ENCODE measurements around the gene GRB10. TPM values are rescaled to one million over a fixed set of nuclear protein-coding genes. Genes with fewer than 3 reads are reported as not detected.
"Not testable (repeated sequence)": the region's sequence is repeated elsewhere in the genome, so short reads cannot be mapped to it uniquely, and the experiment has no call there.

Gene GRB10
- total RNA-seq, 5 donors from 2014 or later (not counting 1 experiment from before 2014, with no cell fraction given): 7.1 to 11.1 (median 10.1) TPM

DNA sequence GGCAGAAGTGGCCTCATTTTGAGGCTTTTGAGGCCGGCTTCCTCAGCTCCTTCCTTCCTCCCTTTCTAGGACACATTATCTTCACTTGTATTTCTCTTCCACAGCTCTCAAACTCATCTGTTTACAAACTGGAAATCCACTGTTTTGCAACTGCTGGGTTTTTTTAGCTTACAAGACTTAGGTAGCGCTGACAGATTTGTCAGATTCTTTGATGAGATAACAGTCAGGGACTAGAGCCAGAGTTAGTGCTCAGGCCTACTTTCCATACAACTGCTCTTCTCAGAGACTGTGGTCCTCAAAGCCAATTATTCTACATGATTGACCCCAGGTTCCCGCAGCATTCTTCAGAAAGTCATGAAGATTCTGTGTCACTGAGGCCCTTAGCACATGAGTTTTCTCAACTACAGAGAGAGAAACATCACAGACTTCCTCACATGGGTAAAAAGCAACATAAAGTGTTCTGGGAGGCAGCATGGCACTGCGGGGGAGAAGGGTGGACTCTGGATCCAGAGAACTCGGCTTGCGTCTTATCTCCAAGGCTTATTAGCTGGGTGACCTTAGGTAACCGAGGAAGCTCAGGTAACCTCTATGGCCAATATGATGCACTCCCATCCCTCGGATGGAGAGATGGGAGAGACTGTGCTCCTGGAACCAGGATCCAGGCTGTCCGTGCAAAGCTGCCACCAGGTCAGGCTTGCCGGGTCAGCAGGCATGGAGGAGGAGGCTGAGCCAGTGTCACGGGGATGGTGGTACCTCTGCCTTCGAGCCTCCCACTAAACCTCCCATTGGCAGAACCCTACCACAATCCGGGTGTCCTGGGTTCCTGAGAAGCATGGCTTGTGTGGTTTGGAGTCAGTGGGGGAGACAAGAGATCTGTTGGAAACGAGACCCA is 228.0 kb downstream of the GRB10 start:
- Mint-ChIP-seq H3K36me3 (no peaks in the 10 kb centered on the region), H3K4me1 (no peaks in the 10 kb centered on the region), H3K27me3 (peaks cover 36 to 42% of the 10 kb centered on the region in 2 donors), H3K27ac (no peak overlapping the region), H3K4me3 (no peak overlapping the region), H3K9me3 (no peaks in the 10 kb centered on the region)
- Histone ChIP-seq H3K36me3 (ENCODE audit: control insufficient read depth in 2 of 2, extremely low read depth in 1 of 2, insufficient read depth in 1 of 2, low read length in 1 of 2) (no peaks in the 10 kb centered on the region), H3K4me3 (ENCODE audit: control insufficient read depth in 1 of 2, extremely low read depth in 1 of 2, low read length in 1 of 2) (no peak overlapping the region), H3K4me1 (ENCODE audit: control insufficient read depth in 1 of 2, extremely low read depth in 1 of 2, insufficient read depth in 2 of 2, low read length in 2 of 2) (no peaks in the 10 kb centered on the region), H3K27ac (ENCODE audit: low read length) (no peak overlapping the region), H3K27me3 (replicated peaks in 1 of 2; ENCODE audit: control insufficient read depth in 2 of 2, extremely low read depth in 1 of 2, insufficient read depth in 2 of 2, low read length in 1 of 2) (peaks cover 0 to 27% of the 10 kb centered on the region in 2 experiments), H3K9me3 (no peaks in the 10 kb centered on the region)
- ChIA-PET POLR2A (no interaction called here), CTCF (interaction anchor here in 1 of 2 donors (0.6 kb wide), 1 partner anchor 435 kb away, joined by 4 read pairs; no protein-coding TSS in a partner anchor)
- 86% methylated on average over 6 of the region's 14 CpGs for WGBS (ENCODE audit: insufficient coverage)
- DNase-seq (no peak), ATAC-seq (replicated peaks in 1 of 4) (no peak)

GRCh38 chr7:50553973-50554372 is 228.7 kb downstream of the GRB10 start:
- Histone ChIP-seq H3K36me3 (ENCODE audit: control insufficient read depth in 2 of 2, extremely low read depth in 1 of 2, insufficient read depth in 1 of 2, low read length in 1 of 2) (no peaks in the 10 kb centered on the region), H3K27ac (ENCODE audit: low read length) (no peak overlapping the region), H3K27me3 (replicated peaks in 1 of 2; ENCODE audit: control insufficient read depth in 2 of 2, extremely low read depth in 1 of 2, insufficient read depth in 2 of 2, low read length in 1 of 2) (peaks cover 0 to 21% of the 10 kb centered on the region in 2 experiments), H3K9me3 (no peaks in the 10 kb centered on the region), H3K4me1 (ENCODE audit: control insufficient read depth in 1 of 2, extremely low read depth in 1 of 2, insufficient read depth in 2 of 2, low read length in 2 of 2) (no peaks in the 10 kb centered on the region), H3K4me3 (ENCODE audit: control insufficient read depth in 1 of 2, extremely low read depth in 1 of 2, low read length in 1 of 2) (no peak overlapping the region)
- Mint-ChIP-seq H3K36me3 (no peaks in the 10 kb centered on the region), H3K4me3 (no peak overlapping the region), H3K27me3 (peaks cover 34 to 40% of the 10 kb centered on the region in 2 donors), H3K4me1 (no peaks in the 10 kb centered on the region), H3K9me3 (no peaks in the 10 kb centered on the region), H3K27ac (no peak overlapping the region)
- no peak for DNase-seq
- 55% methylated on average over 3 of the region's 3 CpGs for WGBS (ENCODE audit: insufficient coverage)
- no peak for ATAC-seq (replicated peaks in 1 of 4)
- POLR2A ChIA-PET: no interaction called here
- CTCF ChIA-PET: interaction anchor here in 1 of 2 donors (0.6 kb wide), 1 partner anchor 434 kb away, joined by 4 read pairs; no protein-coding TSS in a partner anchor

DNA sequence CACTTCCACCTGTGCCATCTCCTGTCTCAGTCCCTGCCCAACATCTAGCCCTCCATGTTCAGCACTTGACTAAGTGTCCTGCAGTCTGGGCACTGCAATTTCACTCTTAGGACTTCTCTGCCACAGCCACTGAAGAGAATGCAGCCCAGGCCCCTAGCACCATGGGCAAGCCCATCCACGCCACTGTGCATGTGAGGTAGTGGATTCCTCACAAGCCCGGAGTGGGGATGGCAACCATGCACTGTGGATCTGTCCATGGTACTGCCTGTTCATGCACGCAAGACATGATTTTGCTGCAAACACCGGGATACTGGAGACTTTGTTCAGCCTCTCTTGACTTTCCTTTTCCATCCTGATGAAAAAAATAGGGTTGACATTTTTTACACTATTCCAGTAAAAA is 229.8 kb downstream of the GRB10 start:
- H3K9me3 Mint-ChIP-seq: no peaks in the 10 kb centered on the region
- DNase-seq (no peak), ATAC-seq (replicated peaks in 1 of 4) (no peak)
- no peaks in the 10 kb centered on the region for H3K4me1 Mint-ChIP-seq
- ChIA-PET POLR2A (no interaction called here), CTCF (no interaction called here)
- Histone ChIP-seq H3K27me3 (replicated peaks in 1 of 2; ENCODE audit: control insufficient read depth in 2 of 2, extremely low read depth in 1 of 2, insufficient read depth in 2 of 2, low read length in 1 of 2) (peaks cover 0 to 13% of the 10 kb centered on the region in 2 experiments), H3K27ac (ENCODE audit: low read length) (no peak overlapping the region), H3K4me3 (ENCODE audit: control insufficient read depth in 1 of 2, extremely low read depth in 1 of 2, low read length in 1 of 2) (no peak overlapping the region), H3K36me3 (ENCODE audit: control insufficient read depth in 2 of 2, extremely low read depth in 1 of 2, insufficient read depth in 1 of 2, low read length in 1 of 2) (no peaks in the 10 kb centered on the region), H3K9me3 (no peaks in the 10 kb centered on the region), H3K4me1 (ENCODE audit: control insufficient read depth in 1 of 2, extremely low read depth in 1 of 2, insufficient read depth in 2 of 2, low read length in 2 of 2) (no peaks in the 10 kb centered on the region)
- no peak overlapping the region for H3K4me3 Mint-ChIP-seq
- peaks cover 26 to 34% of the 10 kb centered on the region in 2 donors for H3K27me3 Mint-ChIP-seq
- WGBS (ENCODE audit: insufficient coverage): no CpG with 5 or more reads among the region's 4 CpGs
- no peaks in the 10 kb centered on the region for H3K36me3 Mint-ChIP-seq
- no peak overlapping the region for H3K27ac Mint-ChIP-seq

DNA sequence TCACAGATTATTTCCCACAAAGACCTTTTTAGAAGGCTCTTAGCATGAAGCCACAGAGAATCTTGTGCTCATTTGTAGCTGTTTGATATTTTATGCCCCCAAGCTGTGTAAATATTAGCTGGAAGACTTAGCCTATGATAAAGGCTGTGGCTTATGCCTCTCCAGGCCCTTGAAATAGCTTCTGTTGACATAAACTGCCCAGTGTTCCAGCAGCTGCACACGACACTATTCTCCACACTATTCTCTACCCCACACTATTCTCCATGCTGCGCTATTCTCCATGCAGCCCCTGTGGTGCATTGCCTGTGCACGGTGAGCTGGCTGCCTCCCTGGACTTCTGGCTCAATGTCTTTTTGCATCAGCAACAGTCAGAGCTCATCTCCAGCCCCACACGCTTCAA is 230.6 kb downstream of the GRB10 start:
- Mint-ChIP-seq H3K27me3 (peaks cover 21 to 33% of the 10 kb centered on the region in 2 donors), H3K27ac (no peak overlapping the region), H3K4me1 (no peaks in the 10 kb centered on the region), H3K9me3 (no peaks in the 10 kb centered on the region), H3K36me3 (no peaks in the 10 kb centered on the region), H3K4me3 (no peak overlapping the region)
- Histone ChIP-seq H3K4me1 (ENCODE audit: control insufficient read depth in 1 of 2, extremely low read depth in 1 of 2, insufficient read depth in 2 of 2, low read length in 2 of 2) (no peaks in the 10 kb centered on the region), H3K4me3 (ENCODE audit: control insufficient read depth in 1 of 2, extremely low read depth in 1 of 2, low read length in 1 of 2) (no peak overlapping the region), H3K9me3 (no peaks in the 10 kb centered on the region), H3K27ac (ENCODE audit: low read length) (no peak overlapping the region), H3K36me3 (ENCODE audit: control insufficient read depth in 2 of 2, extremely low read depth in 1 of 2, insufficient read depth in 1 of 2, low read length in 1 of 2) (no peaks in the 10 kb centered on the region), H3K27me3 (replicated peaks in 1 of 2; ENCODE audit: control insufficient read depth in 2 of 2, extremely low read depth in 1 of 2, insufficient read depth in 2 of 2, low read length in 1 of 2) (peaks cover 0 to 13% of the 10 kb centered on the region in 2 experiments)
- POLR2A ChIA-PET: no interaction called here
- no peak for ATAC-seq (replicated peaks in 1 of 4)
- 81% methylated on average over 3 of the region's 4 CpGs for WGBS (ENCODE audit: insufficient coverage)
- CTCF ChIA-PET: no interaction called here
- no peak for DNase-seq

DNA sequence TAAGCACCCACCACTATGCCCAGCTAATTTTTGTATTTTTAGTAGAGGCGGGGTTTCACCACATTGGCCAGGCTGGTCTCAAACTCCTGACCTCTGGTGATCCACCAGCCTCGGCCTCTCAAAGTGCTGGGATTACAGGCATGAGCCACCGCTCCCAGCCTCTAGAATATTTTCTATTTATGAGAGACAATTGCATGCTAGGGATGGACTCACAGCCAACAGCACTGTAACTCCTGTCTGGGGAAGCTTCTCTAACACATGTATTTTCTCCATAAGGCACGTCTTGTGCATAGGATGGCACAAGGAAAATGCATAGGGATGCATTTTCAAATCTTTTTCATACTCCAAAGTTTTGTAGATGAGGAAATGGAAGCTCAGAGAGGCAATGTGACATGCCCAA is 237.1 kb downstream of the GRB10 start:
- H3K4me1 Mint-ChIP-seq; H3K36me3 ChIP-seq (ENCODE audit: control insufficient read depth in 2 of 2, extremely low read depth in 1 of 2, insufficient read depth in 1 of 2, low read length in 1 of 2); H3K9me3 ChIP-seq; H3K36me3 Mint-ChIP-seq; H3K27me3 Mint-ChIP-seq; CTCF ChIA-PET; H3K27ac Mint-ChIP-seq; H3K4me3 Mint-ChIP-seq; H3K27me3 ChIP-seq (replicated peaks in 1 of 2; ENCODE audit: control insufficient read depth in 2 of 2, extremely low read depth in 1 of 2, insufficient read depth in 2 of 2, low read length in 1 of 2); DNase-seq; H3K4me3 ChIP-seq (ENCODE audit: control insufficient read depth in 1 of 2, extremely low read depth in 1 of 2, low read length in 1 of 2); H3K4me1 ChIP-seq (ENCODE audit: control insufficient read depth in 1 of 2, extremely low read depth in 1 of 2, insufficient read depth in 2 of 2, low read length in 2 of 2); ATAC-seq (replicated peaks in 1 of 4); H3K9me3 Mint-ChIP-seq; H3K27ac ChIP-seq (ENCODE audit: low read length); POLR2A ChIA-PET: not testable (repeated sequence)
- WGBS (ENCODE audit: insufficient coverage): no CpG with 5 or more reads among the region's 4 CpGs

GRCh38 chr7:50544992-50545391 is 237.7 kb downstream of the GRB10 start:
- POLR2A ChIA-PET: no interaction called here
- Histone ChIP-seq H3K36me3 (ENCODE audit: control insufficient read depth in 2 of 2, extremely low read depth in 1 of 2, insufficient read depth in 1 of 2, low read length in 1 of 2) (no peaks in the 10 kb centered on the region), H3K9me3 (no peaks in the 10 kb centered on the region), H3K4me1 (ENCODE audit: control insufficient read depth in 1 of 2, extremely low read depth in 1 of 2, insufficient read depth in 2 of 2, low read length in 2 of 2) (no peaks in the 10 kb centered on the region), H3K27ac (ENCODE audit: low read length) (no peak overlapping the region), H3K27me3 (replicated peaks in 1 of 2; ENCODE audit: control insufficient read depth in 2 of 2, extremely low read depth in 1 of 2, insufficient read depth in 2 of 2, low read length in 1 of 2) (peaks cover 0 to 3% of the 10 kb centered on the region in 2 experiments), H3K4me3 (ENCODE audit: control insufficient read depth in 1 of 2, extremely low read depth in 1 of 2, low read length in 1 of 2) (no peak overlapping the region)
- Mint-ChIP-seq H3K36me3 (no peaks in the 10 kb centered on the region), H3K27me3 (peaks cover 0 to 1% of the 10 kb centered on the region in 2 donors), H3K27ac (no peak overlapping the region), H3K4me1 (no peaks in the 10 kb centered on the region), H3K4me3 (no peak overlapping the region), H3K9me3 (no peaks in the 10 kb centered on the region)
- ATAC-seq (replicated peaks in 1 of 4): no peak
- CTCF ChIA-PET: no interaction called here
- DNase-seq: no peak
- WGBS (ENCODE audit: insufficient coverage): no CpG with 5 or more reads among the region's 6 CpGs
